NOMO-1 treated with DMSO at 0.1 percent for 48 hours (cell line): ENCODE measurements around the gene CAPN11.
"Not testable (repeated sequence)": the region's sequence is repeated elsewhere in the genome, so short reads cannot be mapped to it uniquely, and the experiment has no call there.

ENCODE experiments used
- DNase-seq: peaks from one replicate; lab custom pipeline; 2025; ENCODE audit not compliant: unreplicated experiment; lab: John Stamatoyannopoulos, UW

Gene CAPN11

DNA sequence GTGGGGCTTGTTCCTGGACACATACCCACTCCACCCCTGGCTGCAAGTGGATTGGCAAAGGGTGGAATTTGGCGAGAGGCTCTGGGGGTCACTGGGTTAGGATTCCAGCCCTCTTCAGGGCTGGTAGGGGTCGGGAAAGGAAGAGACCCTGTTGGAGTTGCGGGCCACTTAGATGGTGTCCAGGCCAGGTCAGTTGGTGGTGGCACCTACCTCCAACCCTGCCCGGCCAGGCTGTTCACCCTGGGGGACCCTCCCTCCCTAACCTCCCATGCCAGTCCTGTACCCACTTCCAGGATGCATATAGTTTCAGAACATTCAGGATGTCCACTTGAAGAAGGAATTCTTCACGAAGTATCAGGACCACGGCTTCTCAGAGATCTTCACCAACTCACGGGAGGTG lies 21.0 kb downstream of the CAPN11 start:
- no peak for DNase-seq

GRCh38 chr6:44180406-44180805 lies 21.8 kb downstream of the CAPN11 start:
- no peak for DNase-seq

DNA sequence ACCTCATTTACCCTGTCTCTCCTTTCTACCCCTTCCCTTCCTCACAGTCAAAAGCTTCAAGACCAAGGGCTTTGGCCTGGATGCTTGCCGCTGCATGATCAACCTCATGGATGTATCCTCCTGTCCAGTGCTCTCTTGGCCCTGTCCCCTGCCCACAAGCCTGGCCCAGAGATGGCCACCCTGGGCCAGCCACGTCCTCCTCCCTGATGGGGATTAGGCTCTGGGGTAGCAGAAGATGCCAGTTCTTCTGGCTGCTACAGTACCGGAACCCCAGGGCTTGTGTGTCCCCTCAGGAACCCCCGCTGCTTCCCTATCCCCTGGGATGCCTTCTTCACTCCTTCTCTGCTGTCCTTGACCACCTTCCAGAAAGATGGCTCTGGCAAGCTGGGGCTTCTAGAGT lies 22.3 kb downstream of the CAPN11 start:
- DNase-seq, result no peak

- DNase-seq, result not testable (repeated sequence)
Observed at GRCh38 chr6:44181784-44182183, 23.2 kb downstream of the CAPN11 start.

GRCh38 chr6:44182911-44183390 lies 24.3 kb downstream of the CAPN11 start:
- no peak for DNase-seq

DNA sequence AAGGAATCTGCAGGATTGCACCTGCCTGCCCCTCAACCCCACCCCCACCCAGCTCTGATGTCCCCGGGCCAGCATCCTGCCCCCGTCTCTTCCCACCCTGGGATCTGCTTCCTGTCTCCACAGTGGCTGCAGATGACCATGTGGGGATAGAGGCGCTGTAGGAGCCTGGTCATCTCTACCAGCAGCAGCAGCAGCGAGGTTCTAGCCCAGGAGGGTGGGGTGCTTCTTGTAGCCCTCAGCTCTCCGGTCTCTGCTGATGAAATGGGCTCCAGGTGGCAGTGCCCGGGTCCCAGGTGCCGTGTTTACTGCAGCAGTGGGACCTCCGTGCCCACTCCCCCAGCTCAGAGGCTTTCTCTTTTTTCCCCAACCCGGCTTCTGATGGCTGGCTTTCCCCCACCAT lies 25.2 kb downstream of the CAPN11 start:
- no peak for DNase-seq

DNA sequence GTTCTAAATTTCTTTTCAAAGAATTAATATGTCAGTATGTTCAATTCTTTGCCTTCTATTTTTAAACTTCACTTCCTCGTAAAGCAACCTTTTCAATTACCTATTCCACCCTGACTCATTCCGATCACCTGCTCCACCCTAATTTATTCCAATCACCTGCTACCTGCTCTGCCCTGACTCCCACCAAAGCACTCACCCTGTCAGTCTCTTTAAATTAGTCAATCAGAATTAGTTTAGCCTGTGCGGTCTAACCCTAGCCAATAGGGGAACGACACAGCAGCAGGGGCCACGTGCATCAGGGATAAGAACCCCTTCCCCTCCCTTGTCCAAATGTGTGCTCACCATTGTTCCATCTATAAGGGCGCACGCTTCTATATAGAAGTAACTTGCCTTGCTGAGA lies 26.7 kb downstream of the CAPN11 start:
- not testable (repeated sequence) for DNase-seq

- no peak for DNase-seq
Observed at GRCh38 chr6:44185953-44186634, 27.5 kb downstream of the CAPN11 start.

- DNase-seq, result no peak
Observed at GRCh38 chr6:44186635-44187025, 28.0 kb downstream of the CAPN11 start.

- no peak for DNase-seq
Observed at GRCh38 chr6:44188819-44189218, 30.2 kb downstream of the CAPN11 start.

GRCh38 chr6:44189257-44189656 lies 30.6 kb downstream of the CAPN11 start:
- DNase-seq, result no peak

DNA sequence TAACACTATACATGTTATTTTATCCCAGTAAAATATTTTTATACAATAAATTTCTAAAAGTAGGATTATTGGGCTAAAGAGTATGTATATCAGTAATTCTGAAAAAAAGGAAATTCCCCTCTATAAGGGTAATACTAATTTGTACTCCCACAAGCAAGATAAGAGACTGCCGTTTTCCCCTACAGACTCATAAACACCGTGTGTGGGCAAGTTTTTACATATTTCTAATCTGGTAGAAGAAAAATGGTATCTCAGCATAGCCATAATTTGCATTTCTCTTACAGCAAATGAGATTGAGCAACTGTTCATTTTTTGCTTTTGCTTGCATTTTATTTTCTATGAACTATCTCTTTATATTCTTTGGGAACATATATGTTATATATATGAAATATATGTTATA lies 32.1 kb downstream of the CAPN11 start:
- DNase-seq, result no peak

DNA sequence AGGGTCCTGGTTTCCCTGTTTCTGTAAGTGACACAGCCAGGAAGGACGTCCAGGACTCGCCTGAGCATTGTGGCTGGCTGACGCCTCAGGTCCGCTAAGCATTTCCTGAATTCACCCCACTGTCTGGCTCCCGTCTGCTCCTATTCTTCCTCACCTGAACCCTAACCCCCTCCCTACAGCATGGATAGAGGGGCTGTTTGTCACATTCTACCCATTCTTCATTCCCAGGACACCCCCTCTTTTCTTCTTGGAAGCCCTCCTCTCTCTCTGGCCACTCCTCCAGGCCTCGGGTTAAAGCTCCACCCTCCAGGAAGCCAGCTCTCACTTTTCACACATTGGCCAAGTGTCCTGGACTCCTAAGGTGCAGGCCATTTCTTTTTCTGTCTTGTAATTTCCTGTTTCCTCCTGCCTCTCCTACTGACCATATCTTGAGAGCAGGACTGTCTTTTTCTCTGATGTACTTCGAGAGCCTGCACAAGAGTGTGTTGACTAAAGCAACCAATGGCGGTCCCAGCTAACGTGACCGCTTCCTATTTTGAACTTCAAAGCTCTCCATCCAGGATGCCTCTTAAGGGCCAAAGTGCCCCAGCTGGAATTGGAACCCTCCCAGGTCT lies 33.9 kb downstream of the CAPN11 start:
- DNase-seq, result no peak

DNA sequence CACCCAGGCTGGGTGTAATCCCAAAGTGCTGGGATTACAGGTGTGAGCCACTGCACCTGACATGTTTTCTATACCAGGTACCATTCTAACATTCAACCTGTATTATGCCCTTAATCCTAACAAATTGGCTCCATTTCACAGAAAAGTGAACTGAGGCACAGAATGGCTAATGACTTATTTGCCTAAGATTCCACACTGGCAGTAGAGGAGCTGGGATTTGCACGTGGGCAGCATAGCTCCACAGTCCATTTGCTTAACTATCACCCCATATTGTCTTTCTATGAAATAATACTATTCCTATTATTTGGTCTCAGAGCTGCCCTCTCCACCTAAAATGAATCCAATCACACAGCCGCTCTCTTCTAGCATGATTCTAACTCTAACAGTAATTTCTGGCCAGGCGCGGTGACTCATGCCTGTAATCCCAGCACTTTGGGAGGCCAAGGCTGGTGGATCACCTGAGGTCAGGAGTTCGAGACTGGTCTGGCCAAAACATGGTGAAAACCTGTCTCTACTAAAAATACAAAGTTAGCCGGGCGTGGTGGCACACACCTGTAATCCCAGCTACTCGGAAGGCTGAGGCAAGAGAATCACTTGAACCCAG lies 34.8 kb downstream of the CAPN11 start:
- no peak for DNase-seq

- DNase-seq, result no peak
Observed at GRCh38 chr6:44194326-44194725, 35.7 kb downstream of the CAPN11 start.

DNA sequence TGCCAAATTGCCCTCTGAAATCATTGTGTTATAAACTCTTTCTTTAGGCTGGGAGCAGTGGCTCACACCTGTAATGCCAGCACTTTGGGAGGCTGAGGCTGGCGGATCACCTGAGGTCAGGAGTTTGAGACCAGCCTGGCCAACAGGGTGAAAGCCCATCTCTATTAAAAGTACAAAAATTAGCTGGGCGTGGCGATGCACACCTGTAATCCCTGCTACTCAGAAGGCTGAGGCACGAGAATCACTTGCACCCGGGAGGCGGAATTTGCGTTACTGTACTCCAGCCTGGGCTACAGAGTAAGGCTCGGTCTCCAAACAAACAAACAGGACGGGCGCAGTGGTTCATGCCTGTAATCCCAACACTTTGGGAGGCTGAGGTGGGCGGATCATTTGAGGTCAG lies 37.7 kb downstream of the CAPN11 start:
- not testable (repeated sequence) for DNase-seq

GRCh38 chr6:44198684-44199083 lies 40.1 kb downstream of the CAPN11 start:
- no peak for DNase-seq

- no peak for DNase-seq
Observed at GRCh38 chr6:44199883-44200282, 41.3 kb downstream of the CAPN11 start.

GRCh38 chr6:44201200-44201599 lies 42.6 kb downstream of the CAPN11 start:
- no peak for DNase-seq

GRCh38 chr6:44201638-44202303 lies 43.2 kb downstream of the CAPN11 start:
- no peak for DNase-seq

DNA sequence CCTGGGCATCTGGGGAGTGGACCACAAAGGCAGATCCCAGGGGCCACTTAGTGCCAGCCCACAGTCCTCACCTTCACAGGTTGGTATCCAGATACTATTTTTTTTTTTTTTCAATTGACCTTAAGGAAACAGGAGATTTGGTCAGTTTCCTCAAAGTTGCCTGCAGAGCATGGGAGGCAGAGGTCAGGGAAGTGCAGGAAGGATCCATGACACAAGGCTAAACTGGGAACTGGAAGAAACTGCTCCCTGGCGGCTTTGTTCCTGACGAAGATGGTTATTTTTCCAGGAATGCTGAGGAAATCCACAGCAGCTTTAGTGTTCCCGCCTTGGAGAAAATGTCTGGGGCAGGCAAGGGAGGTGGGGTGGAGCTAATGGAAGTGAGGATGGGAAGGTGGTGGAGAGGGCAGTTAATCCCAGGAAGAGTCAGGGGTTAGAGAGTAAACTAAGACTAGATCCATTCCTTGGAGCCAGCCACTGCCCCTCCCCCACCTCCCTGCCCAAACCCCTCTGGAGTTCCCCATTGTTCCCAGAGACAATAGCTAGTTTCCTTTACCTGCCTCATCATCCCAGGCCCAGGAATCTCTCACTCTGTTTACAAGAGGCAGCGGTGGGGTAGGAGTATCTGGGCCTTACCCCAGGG lies 43.8 kb downstream of the CAPN11 start:
- DNase-seq, result no peak
